Measurements from ENCODE around the gene RIBC1.
"Not testable (repeated sequence)": the region's sequence is repeated elsewhere in the genome, so short reads cannot be mapped to it uniquely, and the experiment has no call there.

RIBC1 gene

GRCh38 chrX:53435997-53436396, 13.3 kb downstream of the RIBC1 start:
- DNase-seq (ENCODE audit: low spot score) = peak; percentile 70

- DNase-seq (ENCODE audit: low spot score) = no peak
These were observed 14.5 kb downstream of the RIBC1 start for GRCh38 chrX:53437206-53437605.

GRCh38 chrX:53438174-53438831, 15.6 kb downstream of the RIBC1 start:
- DNase-seq (ENCODE audit: low spot score) = no peak

- DNase-seq (ENCODE audit: low spot score) = no peak
These were observed 16.2 kb downstream of the RIBC1 start for GRCh38 chrX:53438832-53439230.

- DNase-seq (ENCODE audit: low spot score) = no peak
These were observed 17.4 kb downstream of the RIBC1 start for GRCh38 chrX:53440101-53440500.

- DNase-seq (ENCODE audit: low spot score) = peak; percentile 18
These were observed 18.2 kb downstream of the RIBC1 start for GRCh38 chrX:53440621-53441517.

- peak; percentile 84 for DNase-seq (ENCODE audit: low spot score)
These were observed 19.1 kb downstream of the RIBC1 start for GRCh38 chrX:53441531-53442321.

GRCh38 chrX:53442322-53442631, 19.6 kb downstream of the RIBC1 start:
- DNase-seq (ENCODE audit: low spot score) = no peak

GRCh38 chrX:53445977-53446376, 23.3 kb downstream of the RIBC1 start:
- peak; percentile 50 for DNase-seq (ENCODE audit: low spot score)

GRCh38 chrX:53447441-53447840, 24.8 kb downstream of the RIBC1 start:
- no peak for DNase-seq (ENCODE audit: low spot score)

- DNase-seq (ENCODE audit: low spot score) = no peak
These were observed 27.0 kb downstream of the RIBC1 start for GRCh38 chrX:53449632-53450031.

GRCh38 chrX:53452812-53453211, 30.1 kb downstream of the RIBC1 start:
- DNase-seq (ENCODE audit: low spot score) = no peak

- DNase-seq (ENCODE audit: low spot score) = no peak
These were observed 33.6 kb downstream of the RIBC1 start for GRCh38 chrX:53456254-53456653.

- no peak for DNase-seq (ENCODE audit: low spot score)
These were observed 35.4 kb downstream of the RIBC1 start for GRCh38 chrX:53458082-53458481.

- not testable (repeated sequence) for DNase-seq (ENCODE audit: low spot score)
These were observed 46.0 kb downstream of the RIBC1 start for GRCh38 chrX:53468659-53469058.

GRCh38 chrX:53471346-53471745, 48.7 kb downstream of the RIBC1 start:
- DNase-seq (ENCODE audit: low spot score) = no peak

- DNase-seq (ENCODE audit: low spot score) = no peak
These were observed 52.0 kb downstream of the RIBC1 start for GRCh38 chrX:53474707-53475106.

GRCh38 chrX:53476371-53476770, 53.7 kb downstream of the RIBC1 start:
- no peak for DNase-seq (ENCODE audit: low spot score)

GRCh38 chrX:53479301-53479700, 56.6 kb downstream of the RIBC1 start:
- no peak for DNase-seq (ENCODE audit: low spot score)
